MM.1S (cell line): ENCODE results near the gene EMP2.
"Not testable (repeated sequence)": the region's sequence is repeated elsewhere in the genome, so short reads cannot be mapped to it uniquely, and the experiment has no call there.

Experiments used
- EZH2 ChIP-seq: fragments of 300-600 bp; sonication (generic); optimal IDR thresholded peaks from 2 replicates; pipeline ENCODE3; 2017; ENCODE audit warnings: low read depth, mild to moderate bottlenecking, antibody characterized with exemption, low read length, mixed read lengths
- TF ChIP-seq, protein P1 (sequence below): fragments of 300-600 bp; sonication (generic); IDR thresholded peaks from 2 replicates; pipeline ENCODE4 v1.5.1; 2016; ENCODE audit warnings: antibody characterized with exemption, low read length, mixed read lengths

DNA sequence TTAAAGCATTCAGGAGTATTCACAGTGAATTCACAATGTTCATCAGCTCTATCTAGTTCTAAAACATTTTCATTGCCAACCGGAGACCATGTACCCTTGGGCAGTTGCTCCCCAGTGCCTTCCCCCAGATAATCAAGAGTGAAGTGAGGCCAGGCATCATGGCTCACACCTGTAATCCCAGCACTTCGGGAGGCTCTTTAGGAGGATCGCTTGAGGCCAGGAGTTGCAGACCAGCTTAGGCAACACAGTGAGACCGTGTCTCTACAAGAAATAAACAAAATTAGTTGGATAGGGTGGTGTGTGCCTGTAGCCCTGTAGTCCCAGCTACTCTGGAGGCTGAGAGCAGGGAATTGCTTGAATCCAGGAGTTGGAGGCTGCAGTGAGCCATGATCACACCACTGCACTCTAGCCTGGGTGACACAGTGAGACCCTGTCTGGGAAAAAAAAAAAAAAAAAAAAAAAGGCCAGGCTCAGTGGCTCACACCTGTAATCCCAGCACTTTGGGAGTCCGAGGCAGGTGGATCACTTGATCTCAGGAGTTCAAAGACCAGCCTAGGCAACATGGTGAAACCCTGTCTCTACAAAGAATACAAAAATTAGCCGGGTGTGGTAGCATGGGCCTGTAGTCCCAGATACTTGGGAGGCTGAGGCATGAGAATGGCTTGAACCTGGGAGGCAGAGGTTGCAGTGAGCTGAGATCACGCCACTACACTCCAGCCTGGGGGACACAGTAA lies 41.0 kb upstream of the EMP2 start:
- TF ChIP-seq, protein P1, sequence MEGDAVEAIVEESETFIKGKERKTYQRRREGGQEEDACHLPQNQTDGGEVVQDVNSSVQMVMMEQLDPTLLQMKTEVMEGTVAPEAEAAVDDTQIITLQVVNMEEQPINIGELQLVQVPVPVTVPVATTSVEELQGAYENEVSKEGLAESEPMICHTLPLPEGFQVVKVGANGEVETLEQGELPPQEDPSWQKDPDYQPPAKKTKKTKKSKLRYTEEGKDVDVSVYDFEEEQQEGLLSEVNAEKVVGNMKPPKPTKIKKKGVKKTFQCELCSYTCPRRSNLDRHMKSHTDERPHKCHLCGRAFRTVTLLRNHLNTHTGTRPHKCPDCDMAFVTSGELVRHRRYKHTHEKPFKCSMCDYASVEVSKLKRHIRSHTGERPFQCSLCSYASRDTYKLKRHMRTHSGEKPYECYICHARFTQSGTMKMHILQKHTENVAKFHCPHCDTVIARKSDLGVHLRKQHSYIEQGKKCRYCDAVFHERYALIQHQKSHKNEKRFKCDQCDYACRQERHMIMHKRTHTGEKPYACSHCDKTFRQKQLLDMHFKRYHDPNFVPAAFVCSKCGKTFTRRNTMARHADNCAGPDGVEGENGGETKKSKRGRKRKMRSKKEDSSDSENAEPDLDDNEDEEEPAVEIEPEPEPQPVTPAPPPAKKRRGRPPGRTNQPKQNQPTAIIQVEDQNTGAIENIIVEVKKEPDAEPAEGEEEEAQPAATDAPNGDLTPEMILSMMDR = not testable (repeated sequence)
- not testable (repeated sequence) for TF ChIP-seq EZH2
